CD14-positive monocyte (primary cell): ENCODE results near the gene RASGRP2. TPM values are rescaled to one million over a fixed set of nuclear protein-coding genes. Genes with fewer than 3 reads are reported as not detected.

Experiments
- DNase-seq, 3 donors: peaks; one replicate each; pipeline ENCODE4 v3.0.0-alpha.2; 2011 to 2022
- H2AFZ ChIP-seq: 2 replicates; pipeline ENCODE4 v1.6.0; 2012; ENCODE audit warnings: mild to moderate bottlenecking, low read depth, low read length, inconsistent platforms; ENCODE audit not compliant: insufficient read depth, poor library complexity, severe bottlenecking
- H3K27ac ChIP-seq, 2 donors: 1 replicate in 1 of 2; 2 replicates in 1 of 2; pipeline ENCODE4 v1.5.1; 2012 to 2013; ENCODE audit warnings: low read length in 2 of 2, control low read depth in 1 of 2, inconsistent platforms in 1 of 2, low read depth in 1 of 2, mild to moderate bottlenecking in 1 of 2
- H3K27me3 ChIP-seq, 2 donors: one replicate each; pipeline versions ENCODE4 v1.6.0 to v1.6.1; 2011 to 2013; ENCODE audit warnings: low read length in 2 of 2; ENCODE audit not compliant: control insufficient read depth in 2 of 2, insufficient read depth in 2 of 2
- H3K36me3 ChIP-seq, 2 donors: replicated peaks in 1 of 2; 1 replicate in 1 of 2; 2 replicates in 1 of 2; pipeline versions ENCODE4 v1.5.1 to v1.6.1; 2012 to 2013; ENCODE audit warnings: low read length in 2 of 2, control low read depth in 1 of 2, inconsistent platforms in 1 of 2, mild to moderate bottlenecking in 1 of 2; ENCODE audit not compliant: insufficient read depth in 2 of 2, control insufficient read depth in 1 of 2
- H3K4me1 ChIP-seq, 2 donors: 1 replicate in 1 of 2; 2 replicates in 1 of 2; pipeline versions ENCODE4 v1.5.1 to v1.6.1; 2012 to 2013; ENCODE audit warnings: low read length in 2 of 2, control low read depth in 1 of 2, inconsistent platforms in 1 of 2, mild to moderate bottlenecking in 1 of 2, moderate library complexity in 1 of 2; ENCODE audit not compliant: insufficient read depth in 2 of 2, control insufficient read depth in 1 of 2
- H3K4me2 ChIP-seq: replicated peaks from 2 replicates; pipeline ENCODE3; 2012; ENCODE audit warnings: low read length, moderate library complexity, mild to moderate bottlenecking; ENCODE audit not compliant: poor library complexity, severe bottlenecking; ENCODE audit errors: extremely low read depth
- H3K4me3 ChIP-seq, 3 experiments: fragments of 200-600 bp in 1 of 3; sonication (generic) in 1 of 3; replicated peaks in 1 of 3; 1 replicate in 2 of 3; 2 replicates in 1 of 3; pipeline ENCODE4 v1.5.1; 2011 to 2013; ENCODE audit warnings: low read length in 3 of 3, mild to moderate bottlenecking in 3 of 3, control low read depth in 2 of 3, low read depth in 2 of 3, inconsistent platforms in 1 of 3, moderate library complexity in 1 of 3
- H3K79me2 ChIP-seq: 2 replicates; pipeline ENCODE4 v1.6.0; 2012; ENCODE audit warnings: mild to moderate bottlenecking, control low read depth, inconsistent platforms, low read length, moderate library complexity; ENCODE audit not compliant: insufficient read depth
- H3K9ac ChIP-seq: 2 replicates; pipeline ENCODE4 v1.6.0; 2017; ENCODE audit warnings: low read length, mild to moderate bottlenecking; ENCODE audit not compliant: insufficient read depth, poor library complexity, severe bottlenecking
- H3K9me3 ChIP-seq, 2 donors: replicated peaks in 1 of 2; 1 replicate in 1 of 2; 2 replicates in 1 of 2; pipeline versions ENCODE4 v1.5.1 to v1.6.1; 2012 to 2013; ENCODE audit warnings: low read length in 2 of 2, control low read depth in 1 of 2; ENCODE audit not compliant: control insufficient read depth in 1 of 2, insufficient read depth in 1 of 2
- H4K20me1 ChIP-seq: 2 replicates; pipeline ENCODE4 v1.6.0; 2012; ENCODE audit warnings: mild to moderate bottlenecking, low read length, control low read depth, moderate library complexity; ENCODE audit not compliant: insufficient read depth
- H3K27ac Mint-ChIP-seq, 7 donors: one replicate each; pipeline ENCODE4 v1.8.0; 2020; ENCODE audit warnings: mild to moderate bottlenecking in 7 of 7, mixed read lengths in 7 of 7, moderate library complexity in 6 of 7, inconsistent platforms in 2 of 7
- H3K27me3 Mint-ChIP-seq, 3 donors: one replicate each; pipeline ENCODE4 v1.8.0; 2021 to 2022; ENCODE audit warnings: low read depth in 3 of 3, mild to moderate bottlenecking in 3 of 3, mixed read lengths in 3 of 3, moderate library complexity in 3 of 3, inconsistent platforms in 1 of 3
- H3K36me3 Mint-ChIP-seq, 2 donors: one replicate each; pipeline ENCODE4 v1.8.0; 2020; ENCODE audit warnings: mixed read lengths in 2 of 2, inconsistent platforms in 1 of 2, mild to moderate bottlenecking in 1 of 2
- H3K4me1 Mint-ChIP-seq: one replicate; pipeline ENCODE4 v1.8.0; 2020; ENCODE audit warnings: mild to moderate bottlenecking, mixed read lengths
- H3K4me3 Mint-ChIP-seq, 2 donors: one replicate each; pipeline ENCODE4 v1.8.0; 2020; ENCODE audit warnings: mild to moderate bottlenecking in 2 of 2, mixed read lengths in 2 of 2, moderate library complexity in 1 of 2
- H3K9me3 Mint-ChIP-seq, 7 donors: one replicate each; pipeline ENCODE4 v1.8.0; 2020 to 2022; ENCODE audit warnings: mixed read lengths in 7 of 7, mild to moderate bottlenecking in 6 of 7, moderate library complexity in 6 of 7, inconsistent platforms in 2 of 7
- CTCF ChIP-seq: fragments of 200-600 bp; IDR thresholded peaks from one replicate; pipeline ENCODE4 v1.8.0; 2022; ENCODE audit warnings: antibody characterized with exemption, mild to moderate bottlenecking
- WGBS: methylation state at CpG from one replicate; pipeline ENCODE4 v1.1.5; 2013; ENCODE audit warnings: missing lambda C conversion rate; ENCODE audit not compliant: insufficient coverage; 5-methylcytosine and 5-hydroxymethylcytosine counted together
- intact Hi-C, 2 donors: fragments of 100-400 bp; cut with micrococcal nuclease; formaldehyde crosslinking; loops; one replicate each; pipeline versions ENCODE4 v1.15.0 to v1.15.1; 2023
- polyA plus RNA-seq, 3 donors: library from polyadenylated mRNA; depleted of rRNA in 1 of 3; unstranded in 2 of 3; stranded (reverse) in 1 of 3; fragments of 300-500 nt in 2 of 3; fragments of >200 nt in 1 of 3; fragmentation: Illumina TruSeq in 2 of 3; gene quantifications; 1 replicate in 2 of 3; 2 replicates in 1 of 3; pipeline ENCODE4 v1.2.3, GENCODE V29; 2012 to 2021

The RASGRP2 gene
- polyA plus RNA-seq, 3 donors = 67.6 to 242 (median 68.8) TPM

GRCh38 chr11:64764040-64764611 lies 20.2 kb upstream of the RASGRP2 start:
- H3K27me3 ChIP-seq = no peaks in the 10 kb centered on the region
- H3K4me1 ChIP-seq = peaks cover 0 to 26% of the 10 kb centered on the region in 2 donors
- no peak for TF ChIP-seq CTCF
- intact Hi-C loops = no loop called here
- no peaks in the 10 kb centered on the region for H3K9me3 Mint-ChIP-seq
- H4K20me1 ChIP-seq = peaks cover 86% of the 10 kb centered on the region
- no peak overlapping the region for H3K9ac ChIP-seq
- H3K9me3 ChIP-seq = no peaks in the 10 kb centered on the region
- no peak overlapping the region for H3K4me3 ChIP-seq
- H2AFZ ChIP-seq = no peak overlapping the region
- 64% methylated on average over 4 of the region's 11 CpGs for WGBS
- H3K4me2 ChIP-seq = no peak overlapping the region
- peak overlapping the region in 1 of 2 donors; percentile 27 for H3K4me3 Mint-ChIP-seq
- peaks cover 36% of the 10 kb centered on the region for H3K79me2 ChIP-seq
- H3K27ac Mint-ChIP-seq = peak overlapping the region in 4 of 7 donors; percentile 51 to 80 (median 70)
- peaks cover 41% of the 10 kb centered on the region for H3K4me1 Mint-ChIP-seq
- peaks cover 61 to 76% of the 10 kb centered on the region in 2 donors for H3K36me3 Mint-ChIP-seq
- peaks cover 66 to 71% of the 10 kb centered on the region in 2 donors for H3K36me3 ChIP-seq
- peak overlapping the region in 1 of 2 donors; percentile 11 for H3K27ac ChIP-seq
- H3K27me3 Mint-ChIP-seq = peaks cover 0 to 6% (median 3%) of the 10 kb centered on the region in 3 donors
- DNase-seq = no peak

DNA sequence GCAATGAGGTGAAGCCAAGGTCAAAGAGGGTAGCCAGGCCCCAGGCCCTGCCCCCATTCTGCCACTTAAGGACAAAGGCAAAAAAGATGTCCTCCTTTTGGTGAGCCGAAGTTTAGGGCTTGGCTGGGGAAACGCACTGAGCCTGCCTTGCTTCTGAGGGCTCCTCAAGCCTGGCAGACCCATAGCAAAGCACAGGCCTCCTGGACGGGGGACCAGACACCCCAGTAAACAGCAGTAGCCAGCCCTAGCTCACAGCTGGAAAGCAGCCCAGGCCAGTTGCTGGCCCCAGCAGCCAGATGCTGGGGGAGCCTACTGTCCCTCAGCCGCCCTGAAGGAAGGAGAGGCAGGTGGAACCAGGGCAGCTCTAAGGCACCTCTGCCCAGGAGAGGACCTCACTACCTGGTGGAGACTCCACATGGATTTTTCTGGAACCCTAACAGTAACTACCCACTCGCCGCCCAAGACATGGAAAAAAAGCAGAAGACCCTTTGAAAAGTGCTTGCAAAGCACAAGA lies 19.6 kb upstream of the RASGRP2 start:
- peaks cover 41% of the 10 kb centered on the region for H3K4me1 Mint-ChIP-seq
- H3K4me1 ChIP-seq = peaks cover 0 to 26% of the 10 kb centered on the region in 2 donors
- intact Hi-C loops = no loop called here
- peaks cover 56 to 70% of the 10 kb centered on the region in 2 donors for H3K36me3 Mint-ChIP-seq
- H3K9me3 ChIP-seq = no peaks in the 10 kb centered on the region
- no peak overlapping the region for H2AFZ ChIP-seq
- H3K27me3 Mint-ChIP-seq = peaks cover 0 to 6% (median 3%) of the 10 kb centered on the region in 3 donors
- H3K4me2 ChIP-seq = no peak overlapping the region
- H3K36me3 ChIP-seq = peaks cover 61 to 66% of the 10 kb centered on the region in 2 donors
- peaks cover 81% of the 10 kb centered on the region for H4K20me1 ChIP-seq
- H3K27ac ChIP-seq = peak overlapping the region in 1 of 2 donors; percentile 11
- 84% methylated on average over 6 of the region's 6 CpGs for WGBS
- peaks cover 30% of the 10 kb centered on the region for H3K79me2 ChIP-seq
- H3K4me3 Mint-ChIP-seq = peak overlapping the region in 1 of 2 donors; percentile 27
- TF ChIP-seq CTCF = no peak
- H3K4me3 ChIP-seq = no peak overlapping the region
- H3K27me3 ChIP-seq = no peaks in the 10 kb centered on the region
- peak overlapping the region in 3 of 7 donors; percentile 26 to 80 (median 42) for H3K27ac Mint-ChIP-seq
- no peaks in the 10 kb centered on the region for H3K9me3 Mint-ChIP-seq
- H3K9ac ChIP-seq = no peak overlapping the region
- no peak for DNase-seq
